ENCODE data around the gene IL18BP. TPM values are rescaled to one million over a fixed set of nuclear protein-coding genes. Genes with fewer than 3 reads are reported as not detected.

Gene IL18BP
- total RNA-seq, 1 donor from 2014 or later: 1.0 TPM

DNA sequence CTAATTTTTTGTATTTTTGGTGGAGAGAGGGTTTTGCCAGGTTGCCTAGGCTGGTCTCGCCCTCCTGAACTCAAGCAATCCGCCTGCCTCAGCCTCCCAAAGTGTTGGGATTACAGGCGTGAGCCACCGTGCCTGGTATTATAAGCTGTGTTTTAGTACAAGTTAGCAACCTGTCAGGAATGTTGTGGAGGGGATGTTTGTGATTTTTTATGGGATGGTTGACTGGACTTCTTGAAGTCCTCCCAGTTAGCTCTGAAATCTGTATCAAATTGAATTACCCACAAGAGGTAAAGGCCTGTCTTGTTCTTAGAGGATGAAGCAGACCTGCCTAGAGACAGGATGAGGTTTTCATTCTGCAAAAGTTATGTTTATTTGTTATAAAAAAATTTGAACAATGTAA lies 34.1 kb upstream of the IL18BP start:
- no peak for DNase-seq (ENCODE audit: low read depth)
- TF ChIP-seq, protein P1, sequence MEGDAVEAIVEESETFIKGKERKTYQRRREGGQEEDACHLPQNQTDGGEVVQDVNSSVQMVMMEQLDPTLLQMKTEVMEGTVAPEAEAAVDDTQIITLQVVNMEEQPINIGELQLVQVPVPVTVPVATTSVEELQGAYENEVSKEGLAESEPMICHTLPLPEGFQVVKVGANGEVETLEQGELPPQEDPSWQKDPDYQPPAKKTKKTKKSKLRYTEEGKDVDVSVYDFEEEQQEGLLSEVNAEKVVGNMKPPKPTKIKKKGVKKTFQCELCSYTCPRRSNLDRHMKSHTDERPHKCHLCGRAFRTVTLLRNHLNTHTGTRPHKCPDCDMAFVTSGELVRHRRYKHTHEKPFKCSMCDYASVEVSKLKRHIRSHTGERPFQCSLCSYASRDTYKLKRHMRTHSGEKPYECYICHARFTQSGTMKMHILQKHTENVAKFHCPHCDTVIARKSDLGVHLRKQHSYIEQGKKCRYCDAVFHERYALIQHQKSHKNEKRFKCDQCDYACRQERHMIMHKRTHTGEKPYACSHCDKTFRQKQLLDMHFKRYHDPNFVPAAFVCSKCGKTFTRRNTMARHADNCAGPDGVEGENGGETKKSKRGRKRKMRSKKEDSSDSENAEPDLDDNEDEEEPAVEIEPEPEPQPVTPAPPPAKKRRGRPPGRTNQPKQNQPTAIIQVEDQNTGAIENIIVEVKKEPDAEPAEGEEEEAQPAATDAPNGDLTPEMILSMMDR (conservative IDR thresholded peaks at IDR 0.05; ENCODE audit: low read depth, low read length): no peak

DNA sequence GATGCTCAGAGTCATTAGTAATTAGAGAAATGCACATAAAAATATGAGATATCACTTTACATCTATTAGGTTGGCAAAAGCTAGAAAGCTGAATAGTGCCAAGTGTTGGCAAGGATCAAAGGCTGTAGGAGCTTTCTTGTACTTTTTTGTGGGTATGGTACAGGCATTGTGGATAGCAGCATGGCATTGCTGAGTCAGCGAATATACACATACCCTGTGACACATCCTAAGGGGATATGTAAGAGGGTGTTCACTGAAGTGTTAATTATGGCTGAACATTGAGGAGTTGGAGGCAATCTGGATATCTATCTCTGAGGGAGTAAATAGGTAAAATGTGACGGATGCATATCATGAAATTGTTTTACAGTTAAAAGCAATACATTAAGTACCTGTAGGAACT lies 27.0 kb upstream of the IL18BP start:
- no peak for DNase-seq (ENCODE audit: low read depth)
- no peak overlapping the region for H3K4me3 ChIP-seq (ENCODE audit: low read depth, low read length)
- TF ChIP-seq, protein P1 (conservative IDR thresholded peaks at IDR 0.05; ENCODE audit: low read depth, low read length): no peak

More for the DNA sequence above, 34.1 kb upstream of the IL18BP start:
- H3K4me3 ChIP-seq (ENCODE audit: low read depth, low read length): no peak overlapping the region

DNA sequence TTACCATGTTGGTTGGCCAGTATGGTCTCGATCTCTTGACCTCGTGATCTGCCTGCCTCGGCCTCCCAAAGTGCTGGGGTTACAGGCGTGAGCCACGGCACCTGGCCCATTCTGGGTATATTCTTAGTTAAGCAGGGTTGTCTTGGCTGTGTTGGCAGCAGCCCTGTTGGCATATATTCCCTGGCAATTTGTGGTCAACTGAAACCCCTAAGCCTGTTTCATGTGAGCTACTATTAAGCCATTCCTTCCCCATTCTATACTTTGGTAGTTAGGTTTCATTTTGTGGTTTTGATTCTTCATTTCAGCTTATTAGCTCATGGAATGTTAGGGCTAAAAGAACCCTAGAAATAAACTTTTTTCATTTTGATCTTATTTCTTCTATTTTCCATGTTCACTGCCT lies 22.2 kb upstream of the IL18BP start:
- TF ChIP-seq, protein P1 (conservative IDR thresholded peaks at IDR 0.05; ENCODE audit: low read depth, low read length): no peak
- H3K4me3 ChIP-seq (ENCODE audit: low read depth, low read length): no peak overlapping the region
- DNase-seq (ENCODE audit: low read depth): no peak

DNA sequence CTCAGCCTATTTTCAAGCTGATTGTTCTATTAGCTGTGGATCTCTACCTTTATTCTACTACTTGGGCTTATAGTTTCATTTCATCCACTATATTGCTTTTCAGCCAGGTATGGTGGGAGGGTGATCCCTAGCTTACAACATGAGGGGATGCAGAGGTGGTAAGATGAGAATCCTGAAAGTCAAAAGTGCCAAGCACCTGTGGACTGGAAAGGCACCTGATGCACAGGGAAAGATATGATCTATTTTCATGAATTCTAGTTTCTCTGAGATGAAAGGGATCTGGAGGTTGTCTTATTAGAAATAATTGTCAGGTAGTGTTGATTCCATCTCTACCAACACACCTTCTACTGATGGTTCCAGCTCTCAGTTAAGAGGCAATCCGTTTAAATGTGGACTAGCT lies 21.6 kb upstream of the IL18BP start:
- no peak overlapping the region for H3K4me3 ChIP-seq (ENCODE audit: low read depth, low read length)
- TF ChIP-seq, protein P1 (conservative IDR thresholded peaks at IDR 0.05; ENCODE audit: low read depth, low read length): no peak
- no peak for DNase-seq (ENCODE audit: low read depth)

DNA sequence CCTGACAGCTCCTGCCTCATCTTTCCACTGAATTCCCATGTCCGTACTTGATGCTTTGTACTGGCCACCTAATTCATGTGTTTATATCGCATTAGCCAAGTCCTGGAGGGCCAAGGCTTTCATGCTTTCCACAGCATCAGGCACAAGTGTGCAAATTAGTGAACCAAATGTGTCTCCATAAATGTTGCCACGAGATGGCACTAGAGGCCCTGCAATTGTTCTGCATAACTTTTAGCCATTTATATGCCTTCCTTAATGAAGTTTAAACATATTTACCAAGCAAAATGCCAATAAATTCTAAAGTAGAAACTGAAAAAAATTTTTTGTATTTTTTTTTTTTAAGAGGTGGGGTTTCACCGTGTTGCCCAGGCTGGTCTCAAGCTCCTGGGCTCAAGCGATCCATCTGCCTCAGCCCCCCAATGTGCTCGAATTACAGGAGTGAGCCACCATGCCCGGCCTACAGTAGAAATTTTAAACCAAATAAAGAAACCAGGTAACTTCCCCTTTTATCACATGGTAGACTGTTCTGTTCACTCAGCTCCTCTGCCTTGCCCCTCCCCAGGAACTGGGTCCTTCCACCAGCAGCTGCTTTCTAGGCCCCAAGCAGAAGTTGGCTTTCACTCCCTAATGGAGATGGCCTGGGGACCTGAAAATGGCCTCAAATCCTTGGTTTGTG lies 20.8 kb upstream of the IL18BP start:
- H3K4me3 ChIP-seq (ENCODE audit: low read depth, low read length): no peak overlapping the region
- TF ChIP-seq, protein P1 (conservative IDR thresholded peaks at IDR 0.05; ENCODE audit: low read depth, low read length): peak; percentile 80
- no peak for DNase-seq (ENCODE audit: low read depth)

DNA sequence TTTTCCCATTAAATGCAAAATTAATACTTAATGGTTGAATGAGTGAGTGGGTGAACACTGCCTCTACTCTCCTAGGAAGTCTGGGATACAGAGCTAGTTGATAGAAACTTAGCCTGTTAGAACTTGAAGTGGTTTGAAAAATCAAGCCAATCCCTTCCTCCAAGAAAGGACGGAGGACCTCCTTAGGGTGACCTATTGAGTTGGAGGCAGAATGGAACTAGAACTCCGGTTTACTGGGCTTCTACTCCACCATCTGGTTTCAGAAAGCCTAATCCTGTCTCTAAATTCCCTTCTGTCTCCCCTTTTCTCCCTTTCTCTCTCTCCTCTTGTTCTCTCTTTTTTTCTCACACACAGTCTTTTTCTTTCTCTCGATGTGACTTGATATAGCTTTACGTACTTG lies 19.6 kb upstream of the IL18BP start:
- TF ChIP-seq, protein P1 (conservative IDR thresholded peaks at IDR 0.05; ENCODE audit: low read depth, low read length): no peak
- no peak for DNase-seq (ENCODE audit: low read depth)
- H3K4me3 ChIP-seq (ENCODE audit: low read depth, low read length): no peak overlapping the region

DNA sequence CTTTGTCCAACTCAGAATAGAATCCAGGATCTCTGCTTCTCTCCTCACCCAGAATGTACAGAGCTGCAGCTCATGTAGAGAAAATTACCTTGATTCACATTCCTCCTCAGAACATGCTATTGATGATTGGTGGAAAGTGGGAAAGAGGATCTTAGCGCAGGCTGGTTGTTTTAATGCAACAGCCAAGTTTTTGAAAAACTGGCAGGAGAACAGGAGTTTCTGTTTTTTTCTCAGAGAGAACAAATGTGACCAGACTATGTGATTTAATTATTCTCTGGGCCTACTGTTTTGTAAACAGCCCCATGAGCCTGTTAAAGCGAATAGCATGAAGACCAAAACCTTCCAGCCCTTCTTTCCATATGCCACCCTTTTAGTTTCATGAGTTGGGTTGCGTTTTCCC lies 19.1 kb upstream of the IL18BP start:
- H3K4me3 ChIP-seq (ENCODE audit: low read depth, low read length): no peak overlapping the region
- DNase-seq (ENCODE audit: low read depth): no peak
- TF ChIP-seq, protein P1 (conservative IDR thresholded peaks at IDR 0.05; ENCODE audit: low read depth, low read length): no peak
